Activated CD4-positive, CD25-positive, alpha-beta regulatory T cell (primary cell): ENCODE data around the gene OR4E1.
"Not testable (repeated sequence)": the region's sequence is repeated elsewhere in the genome, so short reads cannot be mapped to it uniquely, and the experiment has no call there.

ENCODE experiments used
- DNase-seq, 4 experiments: peaks; one replicate each; lab custom pipeline; 2025; lab: John Stamatoyannopoulos, UW

Gene OR4E1

GRCh38 chr14:21653331-21653885, 20.2 kb downstream of the OR4E1 start, which contains the start of gene OR4E2:
TSS of gene OR4E2 (plus strand) at chr14:21653835. CDS start at chr14:21665083, 11,248 bp downstream.
- DNase-seq: no peak

DNA sequence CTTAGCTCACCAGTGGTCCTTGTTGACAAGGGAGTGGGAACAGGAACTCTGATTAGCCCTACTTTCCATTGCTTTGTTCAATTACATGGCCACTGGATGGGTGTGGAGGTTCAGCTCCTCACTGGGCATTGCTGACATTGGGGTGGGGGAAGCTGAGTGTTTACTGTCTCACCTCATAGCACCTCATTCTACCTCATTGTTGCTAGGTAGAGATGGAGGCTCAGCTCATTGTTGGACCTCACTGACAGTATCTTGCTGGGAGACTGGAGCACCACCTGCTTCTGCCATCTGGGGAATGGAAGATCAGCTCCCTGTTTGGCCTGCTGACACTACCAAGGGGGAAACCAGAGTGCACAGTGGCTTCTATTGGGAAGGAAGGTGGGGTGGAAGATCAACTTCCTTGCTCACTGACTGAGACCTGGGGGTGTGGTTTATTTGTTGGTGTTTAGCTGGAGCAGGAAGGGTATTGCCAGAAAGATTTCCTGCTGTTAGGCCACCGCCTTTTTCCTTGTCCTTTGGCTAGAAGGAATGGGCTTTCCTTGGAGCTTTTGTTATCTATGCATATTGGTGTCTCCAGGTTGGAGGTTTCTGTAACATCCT, 21.3 kb downstream of the OR4E1 start:
- no peak for DNase-seq

DNA sequence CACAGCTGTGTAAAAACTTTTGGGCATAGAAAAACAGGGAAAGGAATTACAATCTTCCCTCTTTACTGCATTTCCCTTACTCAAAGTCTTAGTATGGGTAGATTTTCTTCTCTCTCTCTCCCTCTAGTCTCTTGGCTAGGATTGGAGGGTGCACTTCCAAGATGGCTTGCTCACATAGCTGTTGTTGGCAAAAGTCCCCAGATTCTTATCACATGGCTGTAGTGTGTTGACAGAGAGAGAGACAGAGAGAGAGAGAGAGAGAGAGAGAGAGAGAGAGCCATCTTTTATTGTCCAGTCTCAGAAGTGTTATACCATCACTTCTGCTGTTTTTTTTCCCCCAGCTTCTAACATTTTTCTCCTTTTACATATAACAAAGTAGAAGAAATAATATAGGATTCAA, 26.2 kb downstream of the OR4E1 start:
- no peak for DNase-seq

DNA sequence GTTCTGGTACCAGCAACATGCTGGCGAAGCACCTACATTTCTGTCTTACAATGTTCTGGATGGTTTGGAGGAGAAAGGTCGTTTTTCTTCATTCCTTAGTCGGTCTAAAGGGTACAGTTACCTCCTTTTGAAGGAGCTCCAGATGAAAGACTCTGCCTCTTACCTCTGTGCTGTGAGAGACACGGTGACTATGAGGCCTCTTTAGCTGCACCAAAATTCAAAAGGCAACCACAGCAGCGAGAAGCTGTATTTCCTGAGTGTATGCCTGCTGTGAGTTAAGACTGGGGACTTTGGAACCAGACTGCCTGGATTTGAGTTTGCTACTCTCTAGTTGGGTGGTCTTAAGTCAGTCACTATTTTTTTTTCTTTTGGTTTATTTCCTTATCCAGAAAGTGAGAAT, 30.2 kb downstream of the OR4E1 start:
- DNase-seq: no peak

DNA sequence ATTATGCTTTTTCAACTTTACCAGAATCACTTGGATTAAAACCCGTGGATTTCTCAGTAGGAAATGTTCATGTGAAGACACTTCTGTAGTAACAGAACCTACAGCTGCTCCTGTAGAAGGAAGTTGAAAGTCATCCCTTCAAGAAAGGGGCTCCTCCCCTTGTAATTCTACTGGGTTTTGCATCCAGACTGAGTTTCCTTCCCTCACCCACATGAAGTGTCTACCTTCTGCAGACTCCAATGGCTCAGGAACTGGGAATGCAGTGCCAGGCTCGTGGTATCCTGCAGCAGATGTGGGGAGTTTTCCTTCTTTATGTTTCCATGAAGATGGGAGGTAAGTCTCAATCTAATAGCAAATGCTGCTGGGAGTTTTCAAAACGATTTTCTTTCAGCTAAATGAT, 30.9 kb downstream of the OR4E1 start:
- no peak for DNase-seq

- no peak for DNase-seq
Measured at GRCh38 chr14:21634840-21635239, 38.8 kb downstream of the OR4E1 start, which contains the start of gene OR10G2. TSS of gene OR10G2 (minus strand) at chr14:21634940. CDS start at chr14:21634842, 98 bp downstream.

GRCh38 chr14:21631084-21631483, 42.5 kb downstream of the OR4E1 start:
- DNase-seq: no peak

- DNase-seq: not testable (repeated sequence)
Measured at GRCh38 chr14:21630503-21630902, 43.1 kb downstream of the OR4E1 start.

DNA sequence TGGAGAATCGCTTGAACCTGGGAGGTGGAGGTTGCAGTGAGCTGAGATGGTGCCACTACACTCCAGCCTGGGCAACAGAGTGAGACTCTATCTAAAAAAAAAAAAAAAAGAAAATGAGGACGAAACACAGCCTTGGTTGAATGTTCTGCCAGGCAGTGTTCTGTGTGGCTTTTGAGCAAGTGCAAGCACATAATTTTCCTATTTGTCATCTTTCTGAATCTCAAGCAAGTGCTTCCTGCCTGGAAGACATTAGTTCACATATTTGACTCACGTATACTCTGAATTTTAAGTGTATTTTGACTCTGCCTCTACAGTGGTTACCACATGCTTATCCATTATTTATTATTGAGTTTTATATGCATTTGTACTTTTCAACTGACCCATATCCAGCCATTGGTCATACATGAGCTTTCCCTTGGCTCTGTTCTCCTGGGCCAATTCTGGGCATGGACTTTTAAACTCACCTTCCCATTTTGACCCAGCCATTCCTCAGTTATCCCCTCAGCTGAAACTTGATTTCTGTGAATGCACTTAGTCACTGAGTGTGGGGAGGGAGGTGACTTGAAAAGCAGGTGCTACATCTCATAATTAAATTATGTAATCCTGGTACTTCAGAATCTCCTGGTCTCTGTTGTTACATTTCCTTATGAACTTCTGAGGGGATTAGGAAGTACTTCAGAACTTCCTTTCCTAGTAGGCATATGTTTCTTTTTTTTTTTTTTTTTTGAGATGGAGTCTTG, 47.0 kb downstream of the OR4E1 start:
- DNase-seq: no peak
